ENCODE data around the gene EML4. TPM values are rescaled to one million over a fixed set of nuclear protein-coding genes. Genes with fewer than 3 reads are reported as not detected.
A peak's percentile ranks its signal among the peaks of the same experiment; 100 is the strongest.

The EML4 gene
- total RNA-seq, 2 experiments from 2014 or later = 37.1 to 43.2 TPM

GRCh38 chr2:42132191-42132965, 36.8 kb upstream of the EML4 start:
- H3K4me1 ChIP-seq (ENCODE audit: insufficient read depth, low read length, poor library complexity, severe bottlenecking) = peaks cover 70% of the 10 kb centered on the region
- intact Hi-C loops (cut with micrococcal nuclease; ENCODE audit: unreplicated experiment) = no loop called here
- CTCF ChIA-PET (ENCODE audit: unreplicated experiment) = interaction anchor here (1.0 to 1.5 kb wide), 4 partner anchors 8 to 106 kb away, joined by 3 to 9 read pairs (median 4); no protein-coding TSS in a partner anchor
- no peaks in the 10 kb centered on the region for H3K36me3 ChIP-seq (ENCODE audit: insufficient read depth, low read length)
- H3K4me2 ChIP-seq (ENCODE audit: low read length) = peak overlapping the region; percentile 76
- H3K79me2 ChIP-seq (ENCODE audit: insufficient read depth, low read depth, low read length) = no peaks in the 10 kb centered on the region
- BruUV-seq (replicated peaks) = no TSS peak
- DNase-seq (ENCODE audit: low spot score) = no peak
- no peaks in the 10 kb centered on the region for H3K9me3 ChIP-seq (ENCODE audit: low read length)
- H3K4me3 ChIP-seq (ENCODE audit: low read depth, low read length, poor library complexity, severe bottlenecking) = peak overlapping the region; percentile 54
- H4K20me1 ChIP-seq (ENCODE audit: insufficient read depth, low read length) = no peaks in the 10 kb centered on the region
- peak overlapping the region; percentile 93 for H2AFZ ChIP-seq (ENCODE audit: low read length)
- POLR2A ChIA-PET = interaction anchor here (0.6 to 3.2 kb wide), 17 partner anchors 8 to 116 kb away, joined by 3 to 17 read pairs (median 4); no protein-coding TSS in a partner anchor
- no peaks in the 10 kb centered on the region for H3K9me2 ChIP-seq (ENCODE audit: insufficient read depth, low read length)
- H3K27ac ChIP-seq (ENCODE audit: low read depth, low read length, poor library complexity, severe bottlenecking) = peak overlapping the region; percentile 68
- TF ChIP-seq EZH2phosphoT487 (IDR thresholded peaks at IDR 0.05; ENCODE audit: borderline replicate concordance, low read depth, low read length) (no peak), CTCF (conservative IDR thresholded peaks at IDR 0.05; ENCODE audit: low read length) (no peak)

DNA sequence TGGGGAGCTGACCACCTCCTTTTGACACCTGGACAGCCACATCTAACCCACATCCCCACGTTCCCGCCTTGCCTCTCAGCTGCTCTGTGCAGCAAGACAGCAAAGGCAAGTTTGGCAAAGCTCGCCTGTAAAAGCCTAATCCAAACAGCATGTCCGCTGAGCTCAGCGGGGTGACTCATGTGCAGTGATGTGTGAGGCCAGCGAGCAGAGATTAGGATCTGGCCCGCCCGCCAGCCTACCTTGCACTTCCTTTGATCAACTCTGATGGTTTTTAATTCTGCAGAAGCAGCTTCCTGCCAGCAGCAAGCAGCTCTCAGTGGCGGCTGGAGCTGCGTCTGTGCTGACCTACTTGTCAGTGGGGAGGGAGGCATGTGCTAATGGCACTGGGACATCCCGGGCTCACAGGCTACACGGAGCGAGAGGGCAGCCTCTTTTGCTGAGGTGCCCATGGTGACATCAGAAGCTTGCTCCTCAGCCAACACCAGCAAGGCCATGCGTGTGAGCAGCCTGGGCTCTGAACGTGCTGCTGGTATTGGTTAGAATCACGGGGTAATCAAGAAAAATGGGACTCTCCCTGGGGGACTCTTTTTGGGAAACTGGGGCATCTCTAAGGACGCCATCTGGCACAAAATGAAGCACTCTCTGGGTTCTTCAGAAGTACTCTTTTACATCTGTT, 36.0 kb upstream of the EML4 start:
- Histone ChIP-seq H2AFZ (ENCODE audit: low read length) (peak overlapping the region; percentile 93), H3K79me2 (ENCODE audit: insufficient read depth, low read depth, low read length) (no peaks in the 10 kb centered on the region), H4K20me1 (ENCODE audit: insufficient read depth, low read length) (no peaks in the 10 kb centered on the region), H3K4me2 (ENCODE audit: low read length) (peak overlapping the region; percentile 76), H3K4me1 (ENCODE audit: insufficient read depth, low read length, poor library complexity, severe bottlenecking) (peaks cover 63% of the 10 kb centered on the region), H3K4me3 (ENCODE audit: low read depth, low read length, poor library complexity, severe bottlenecking) (peak overlapping the region; percentile 54), H3K9me3 (ENCODE audit: low read length) (no peaks in the 10 kb centered on the region), H3K36me3 (ENCODE audit: insufficient read depth, low read length) (no peaks in the 10 kb centered on the region), H3K9me2 (ENCODE audit: insufficient read depth, low read length) (no peaks in the 10 kb centered on the region), H3K27ac (ENCODE audit: low read depth, low read length, poor library complexity, severe bottlenecking) (peak overlapping the region; percentile 68)
- BruUV-seq (replicated peaks) = no TSS peak
- peak; percentile 92 for DNase-seq (ENCODE audit: low spot score)
- no peak for TF ChIP-seq CTCF (conservative IDR thresholded peaks at IDR 0.05; ENCODE audit: low read length)
- TF ChIP-seq EZH2phosphoT487 (IDR thresholded peaks at IDR 0.05; ENCODE audit: borderline replicate concordance, low read depth, low read length) = no peak
- POLR2A ChIA-PET = interaction anchor here (0.6 to 3.2 kb wide), 17 partner anchors 9 to 115 kb away, joined by 3 to 17 read pairs (median 4); no protein-coding TSS in a partner anchor
- intact Hi-C loops (cut with micrococcal nuclease; ENCODE audit: unreplicated experiment) = loop anchor here (1.0 kb wide), 3 partner anchors 28 to 36 kb away; partner anchors contain the start of gene EML4
- CTCF ChIA-PET (ENCODE audit: unreplicated experiment) = interaction anchor here (1.0 to 1.5 kb wide), 4 partner anchors 9 to 105 kb away, joined by 3 to 9 read pairs (median 4); no protein-coding TSS in a partner anchor
